OCI-LY3 (cell line): ENCODE data around the gene TRA2A.

ENCODE experiments used
- CTCF ChIP-seq: fragments of 200-600, 300-600 bp; sonication (generic); IDR thresholded peaks from 2 replicates; pipeline ENCODE4 v1.5.1; 2014; ENCODE audit warnings: antibody characterized with exemption, low read length, low read depth
- EZH2phosphoT487 ChIP-seq: fragments of 200-600 bp; shearing (Covaris generic); IDR thresholded peaks from 2 replicates; pipeline ENCODE4 v1.6.1; 2018; ENCODE audit warnings: antibody characterized with exemption, mixed run types, low read depth

DNA sequence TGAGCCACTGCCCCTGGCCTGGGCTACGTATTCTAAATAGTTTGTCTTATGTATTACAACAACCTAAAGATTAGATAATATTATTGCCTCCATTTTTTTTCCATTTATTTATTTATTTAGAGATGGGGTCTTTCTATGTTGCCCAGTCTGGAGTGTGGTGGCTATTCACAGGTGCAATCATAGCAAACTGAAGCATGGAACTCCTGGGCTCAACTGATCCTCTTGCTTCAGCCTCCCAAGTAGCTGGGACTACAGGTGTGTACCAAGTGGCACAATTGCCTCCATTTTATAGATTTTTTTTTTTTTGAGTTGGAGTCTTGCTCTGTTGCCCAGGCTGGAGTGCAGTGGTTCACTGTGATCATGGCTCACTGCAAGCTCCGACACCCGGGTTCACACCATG lies 6.5 kb upstream of the TRA2A start:
- TF ChIP-seq CTCF = no peak
- TF ChIP-seq EZH2phosphoT487 = no peak
